HS-27A (cell line): ENCODE measurements around the gene SH3RF3.
A peak's percentile ranks its signal among the peaks of the same experiment; 100 is the strongest.
"Not testable (repeated sequence)": the region's sequence is repeated elsewhere in the genome, so short reads cannot be mapped to it uniquely, and the experiment has no call there.

ENCODE experiments used
- DNase-seq: peaks from one replicate; pipeline ENCODE4 v3.0.0-alpha.2; 2012; ENCODE audit warnings: low read depth, missing footprints

The SH3RF3 gene

DNA sequence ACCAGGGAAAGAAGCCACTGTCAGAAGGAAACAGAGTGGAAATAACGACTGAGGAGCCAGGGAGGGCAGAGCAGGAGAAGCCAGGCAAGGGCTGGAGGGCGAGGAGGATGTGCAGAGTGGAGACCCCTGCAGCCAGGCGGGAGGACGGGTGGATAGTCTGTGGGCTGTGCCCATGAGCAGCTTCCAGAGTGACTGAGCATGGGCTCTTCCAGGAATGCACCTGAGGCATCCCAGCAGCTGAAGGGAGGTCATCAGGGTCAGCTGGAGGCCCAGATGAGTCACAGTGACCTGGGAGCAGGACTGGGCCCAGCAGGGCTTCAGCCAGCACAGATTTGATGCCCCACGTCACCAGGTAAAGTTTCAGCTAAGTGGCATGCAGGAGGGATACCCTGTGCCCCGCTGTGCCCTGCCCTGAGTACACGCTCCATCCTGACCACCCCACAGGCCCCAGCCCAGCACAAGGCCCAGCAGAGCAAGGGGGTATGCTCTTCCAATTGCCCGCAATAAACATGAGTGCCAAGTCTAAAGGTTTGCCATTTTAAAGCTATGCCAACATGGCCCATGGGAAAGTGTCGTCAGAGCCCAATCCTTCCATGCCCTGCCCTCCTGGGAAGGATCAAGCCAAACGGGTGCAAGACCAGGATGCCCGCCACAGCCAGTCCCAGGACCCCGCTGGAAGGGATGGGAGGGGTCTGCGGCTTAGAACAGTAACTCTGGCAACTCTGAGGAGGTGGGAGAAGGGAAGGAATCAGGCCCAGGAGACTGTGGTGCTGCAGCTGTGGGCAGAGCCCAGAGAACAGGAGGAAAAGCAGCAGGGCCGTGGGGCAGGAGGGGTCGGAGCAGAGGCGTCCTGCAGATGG lies 399.1 kb downstream of the SH3RF3 start:
- no peak for DNase-seq

DNA sequence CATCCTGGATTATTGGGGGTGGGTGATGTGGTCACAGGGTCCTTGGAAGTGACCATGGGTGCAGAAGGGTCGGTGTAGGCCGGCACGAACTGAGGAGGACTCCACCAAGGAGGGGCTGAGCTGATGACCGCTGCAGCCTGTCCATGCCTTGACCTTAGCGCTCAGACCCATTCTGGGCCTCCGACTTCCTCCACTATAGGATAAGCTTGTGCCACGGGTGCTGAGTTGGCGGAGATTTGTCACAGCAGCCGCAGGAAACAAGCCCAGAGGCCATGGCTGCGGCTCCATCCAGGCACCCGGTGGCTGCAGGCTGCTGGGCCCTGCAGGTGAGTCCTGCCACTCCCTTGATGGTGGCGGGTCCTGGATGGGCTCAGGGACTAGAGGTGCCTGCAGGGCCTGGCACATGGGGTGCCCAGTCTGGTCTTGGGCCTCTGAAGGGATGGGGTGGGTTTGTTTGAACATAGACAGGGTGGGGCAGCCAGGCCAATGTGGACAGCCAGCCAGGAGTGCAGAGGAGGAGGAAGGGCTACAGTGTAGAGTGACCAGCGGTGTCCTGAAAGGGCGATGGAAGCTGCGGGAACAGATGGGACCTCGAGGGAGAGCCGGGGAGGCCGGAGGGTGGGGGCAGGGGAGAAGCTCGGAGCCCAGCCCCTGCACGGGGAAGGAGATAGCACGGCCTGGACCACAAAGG lies 400.0 kb downstream of the SH3RF3 start:
- no peak for DNase-seq

DNA sequence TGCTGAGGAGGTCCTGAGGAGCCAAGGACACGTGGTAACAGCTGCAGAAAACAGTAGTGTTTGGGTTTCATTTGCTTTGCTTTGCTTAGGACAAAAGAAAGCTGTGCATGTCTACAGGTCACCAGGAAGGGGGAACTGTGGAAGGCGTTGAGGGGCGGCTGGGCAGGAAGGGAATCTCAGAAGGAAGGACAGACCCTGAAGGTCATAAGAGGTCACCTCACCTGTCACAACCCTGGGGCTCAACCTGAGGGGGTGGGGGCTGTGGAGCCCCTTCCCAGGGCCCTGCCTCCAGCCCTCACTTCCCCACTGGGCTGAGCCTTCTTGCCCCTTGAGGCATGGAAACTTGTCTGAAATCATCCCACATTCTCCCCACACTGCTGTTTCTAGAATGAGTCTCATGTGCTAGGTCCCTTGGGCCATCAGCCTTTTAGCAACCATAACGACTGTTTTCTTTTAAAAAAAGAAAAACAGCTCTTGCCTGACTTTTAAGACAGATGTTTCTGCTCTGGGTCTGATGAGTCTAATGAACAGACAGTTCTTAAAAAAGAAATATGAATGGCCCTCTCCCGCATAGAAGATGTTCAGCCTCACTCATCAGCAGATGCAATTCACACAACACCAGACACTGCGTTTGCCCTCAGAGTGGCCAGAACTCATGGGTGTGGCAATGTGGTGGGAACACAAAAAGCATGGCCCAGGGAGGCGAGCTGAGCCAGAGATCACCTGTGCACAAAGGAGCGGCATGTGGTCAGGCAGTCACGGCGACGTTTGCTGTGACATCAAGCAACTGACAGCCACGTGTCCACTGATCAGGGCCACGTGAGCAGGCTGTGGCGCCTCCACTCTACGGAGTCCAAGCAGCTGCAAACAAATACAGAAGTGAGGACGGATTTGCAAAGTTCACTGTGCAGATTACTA lies 400.8 kb downstream of the SH3RF3 start:
- DNase-seq: no peak

DNA sequence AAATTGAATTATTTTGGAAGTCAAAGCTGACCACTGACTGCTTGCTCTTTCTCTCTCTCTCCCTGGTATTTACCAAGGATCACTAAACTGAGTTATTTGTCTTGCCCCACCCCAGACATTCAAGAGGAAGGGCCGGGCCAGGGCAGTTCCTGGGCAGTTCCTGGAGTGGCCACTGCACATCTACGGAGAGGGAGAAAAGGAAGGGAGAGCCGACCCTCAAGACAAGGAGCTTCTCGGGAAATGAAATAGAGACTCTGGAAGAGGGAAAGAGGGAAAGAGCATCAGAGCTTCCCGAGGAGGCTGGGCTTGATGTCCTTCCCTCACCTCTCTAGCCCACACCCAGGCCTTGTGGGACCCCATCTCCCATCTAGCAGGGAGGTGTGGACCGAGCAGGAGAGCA lies 401.7 kb downstream of the SH3RF3 start:
- no peak for DNase-seq

DNA sequence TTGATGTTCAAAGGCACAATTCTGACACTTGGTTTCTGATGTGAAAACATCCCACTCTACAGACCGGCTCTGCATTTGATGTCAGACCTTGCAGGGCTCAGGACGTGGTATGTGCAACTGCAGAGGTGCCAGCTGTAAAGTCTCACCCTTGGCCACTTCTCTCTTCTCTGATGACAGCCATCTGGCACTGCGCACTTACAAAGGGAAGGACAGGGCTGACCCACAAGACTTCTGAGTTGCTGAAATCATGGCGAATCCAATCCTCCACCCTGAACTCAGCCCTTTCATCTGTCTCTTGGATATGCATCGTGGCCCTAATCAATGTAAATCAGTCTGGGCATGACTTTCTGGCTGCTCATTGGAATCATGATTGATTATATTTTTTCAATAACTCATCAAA lies 402.2 kb downstream of the SH3RF3 start:
- no peak for DNase-seq

DNA sequence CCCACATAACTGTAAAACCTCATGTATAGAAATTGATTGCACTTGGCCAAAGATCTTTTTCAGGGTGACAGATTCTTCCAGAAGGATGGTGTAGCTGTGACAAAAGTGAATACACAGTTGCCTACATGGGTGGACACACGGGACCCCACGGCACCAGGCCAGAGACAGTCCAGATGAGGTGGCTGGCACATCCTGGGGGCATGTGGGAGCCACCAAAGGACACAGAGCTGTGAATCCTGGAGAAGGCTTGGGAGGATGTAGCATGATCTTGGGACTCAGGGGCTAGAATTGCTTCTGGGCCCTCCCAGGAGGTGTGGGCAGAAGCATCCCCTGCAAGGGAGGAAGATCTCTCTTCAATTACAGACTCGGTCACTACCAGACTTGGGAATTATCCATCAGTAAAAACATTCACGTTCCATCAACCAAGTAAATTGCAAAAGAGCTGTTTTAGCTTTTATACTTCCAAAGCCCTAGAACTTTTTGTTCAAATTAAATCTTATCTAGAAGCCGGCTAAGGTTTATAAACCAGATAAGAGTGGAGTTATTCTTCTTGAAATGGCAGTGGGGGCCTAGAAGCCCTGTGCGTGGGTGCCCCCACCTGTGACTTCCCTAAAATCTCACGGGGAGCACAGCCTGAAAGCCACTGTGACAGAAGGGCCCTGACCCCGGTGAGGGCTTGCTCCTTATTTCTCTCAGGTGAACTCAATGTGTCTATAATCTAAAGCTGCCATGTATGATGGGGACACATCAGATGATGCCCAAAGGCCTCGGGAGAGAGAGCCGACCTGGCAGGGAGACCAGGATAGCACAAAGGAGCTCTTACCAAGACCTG lies 403.1 kb downstream of the SH3RF3 start:
- no peak for DNase-seq

DNA sequence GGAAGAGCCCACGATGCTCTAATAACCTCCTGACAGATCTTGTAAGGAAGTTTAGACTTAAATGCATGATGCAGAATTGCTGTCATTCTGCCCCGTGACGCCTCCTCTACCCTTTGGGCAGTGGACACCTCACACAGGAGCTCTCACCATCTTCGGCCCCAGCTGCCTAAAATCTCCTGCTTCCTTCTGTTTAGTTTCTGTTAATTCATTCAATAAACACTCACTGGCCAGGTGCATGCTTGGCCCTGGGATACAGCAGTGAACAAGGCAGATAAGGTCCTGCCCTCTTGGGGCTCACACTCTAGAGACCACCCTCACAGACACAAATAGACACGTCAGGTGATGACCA lies 403.7 kb downstream of the SH3RF3 start:
- no peak for DNase-seq

DNA sequence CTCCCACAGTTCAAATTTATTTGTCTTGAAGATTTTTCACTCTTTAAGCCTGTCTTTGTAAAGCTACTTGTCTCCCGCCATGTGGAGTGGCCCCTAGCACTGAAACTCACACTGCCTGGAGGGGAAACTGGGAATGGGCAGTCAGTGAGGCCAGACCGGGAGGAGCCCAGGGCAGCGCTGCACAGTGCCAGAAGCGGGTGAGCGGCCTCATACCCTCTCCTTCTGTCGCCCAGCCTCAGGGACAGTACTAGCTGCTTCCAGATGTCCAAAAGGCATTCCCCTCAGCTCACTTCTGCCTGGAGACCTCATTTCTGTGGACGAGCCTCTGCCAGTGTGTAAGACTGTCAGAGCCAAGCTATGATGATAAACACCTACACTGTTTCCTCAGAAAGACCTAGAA lies 404.8 kb downstream of the SH3RF3 start:
- no peak for DNase-seq

DNA sequence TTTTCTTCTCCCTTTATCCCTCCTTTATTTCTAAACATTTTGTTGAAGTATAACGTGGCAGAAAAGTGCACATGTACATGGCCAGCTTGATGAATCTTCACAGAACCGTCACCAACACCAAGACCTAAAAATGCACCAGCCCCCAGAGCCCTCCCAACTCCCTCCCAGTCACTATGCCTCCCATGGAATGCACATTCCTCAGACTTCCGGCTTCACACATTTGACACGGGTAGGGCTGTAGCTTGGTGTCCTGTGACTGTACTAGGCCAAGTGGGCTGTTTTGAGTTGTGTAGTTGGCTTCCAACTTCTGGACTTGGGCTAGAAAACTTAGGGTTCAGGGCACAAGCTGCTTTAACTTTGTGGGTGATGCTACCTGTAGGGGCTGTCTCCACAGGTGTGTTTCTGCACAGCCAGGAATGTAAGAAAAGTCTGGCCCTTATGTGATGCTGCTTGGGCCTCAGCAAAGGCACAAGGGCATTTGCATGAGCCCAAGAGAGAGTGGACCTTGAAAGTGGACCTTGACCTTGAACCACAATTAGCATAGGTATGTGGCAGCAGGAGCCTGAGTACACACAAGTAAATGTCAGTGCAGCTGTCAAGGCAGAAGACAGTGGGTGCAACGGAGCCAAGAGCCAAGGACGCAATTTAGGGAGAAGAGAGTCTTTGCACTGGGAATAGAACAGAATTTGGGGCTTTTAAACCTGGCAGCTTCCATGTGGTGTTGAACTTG lies 406.4 kb downstream of the SH3RF3 start:
- DNase-seq: no peak

DNA sequence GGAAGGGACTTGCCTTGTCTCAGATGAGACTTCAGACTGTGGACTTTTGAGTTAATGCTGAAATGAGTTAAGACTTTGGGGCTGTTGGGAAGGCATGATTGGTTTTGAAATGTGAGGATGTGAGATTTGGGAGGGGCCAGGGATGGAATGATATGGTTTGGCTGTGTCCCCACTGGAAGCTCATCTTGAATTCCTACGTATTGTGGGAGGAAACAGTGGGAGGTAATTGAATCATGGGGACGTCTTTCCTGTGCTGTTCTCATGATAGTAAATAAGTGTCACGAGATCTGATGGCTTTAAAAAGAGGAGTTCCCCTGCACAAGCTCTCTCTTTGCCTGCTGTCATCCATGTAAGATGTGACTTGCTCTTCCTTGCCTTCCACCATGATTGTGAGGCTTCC lies 407.6 kb downstream of the SH3RF3 start:
- DNase-seq: not testable (repeated sequence)

DNA sequence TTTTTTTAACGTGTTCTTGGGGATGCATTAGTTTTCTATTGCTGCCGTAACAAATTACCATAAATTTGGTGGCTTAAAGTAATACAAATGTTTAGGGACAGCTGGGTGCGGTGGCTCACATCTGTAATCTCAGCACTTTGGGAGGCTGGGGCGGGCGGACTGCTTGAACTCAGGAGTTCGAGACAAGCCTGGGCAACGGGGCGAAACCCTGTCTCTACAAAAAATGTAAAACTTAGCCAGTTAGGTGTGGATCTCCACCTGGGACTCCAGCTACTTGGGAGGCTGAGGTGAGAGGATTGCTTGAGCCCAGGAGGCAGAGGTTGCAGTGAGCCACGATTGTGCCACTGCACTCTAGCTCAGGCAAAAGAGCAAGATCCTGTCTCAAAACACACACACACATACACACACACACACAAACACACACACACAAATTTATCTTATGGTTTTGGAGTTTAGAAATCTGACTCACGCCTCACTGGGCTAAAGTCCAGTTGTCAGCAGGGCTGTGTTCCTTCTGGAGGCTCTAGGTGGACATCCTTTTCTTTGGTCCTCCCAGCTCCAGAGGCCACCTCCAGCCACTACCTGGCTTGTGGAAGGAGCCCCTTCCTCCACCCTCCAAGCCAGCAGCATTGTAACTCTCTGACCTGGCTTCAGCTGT lies 408.7 kb downstream of the SH3RF3 start:
- no peak for DNase-seq

DNA sequence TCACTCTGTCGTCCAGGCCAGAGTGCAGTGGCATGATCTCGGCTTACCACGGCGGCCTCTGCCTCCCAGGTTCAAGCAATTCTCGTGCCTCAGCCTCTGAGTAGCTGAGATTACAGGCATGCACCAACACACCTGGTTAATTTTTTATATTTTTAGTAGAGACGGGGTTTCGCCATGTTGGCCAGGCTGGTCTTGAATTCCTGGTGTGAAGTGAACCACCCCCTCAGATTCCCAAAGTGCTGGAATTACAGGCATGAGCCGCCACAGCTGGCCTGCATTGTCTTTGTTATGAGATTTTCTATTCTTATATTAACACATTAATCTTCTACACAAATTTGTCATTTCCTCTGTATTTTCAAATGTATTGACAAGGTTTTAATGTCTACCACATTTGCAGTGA lies 409.5 kb downstream of the SH3RF3 start:
- DNase-seq: no peak

DNA sequence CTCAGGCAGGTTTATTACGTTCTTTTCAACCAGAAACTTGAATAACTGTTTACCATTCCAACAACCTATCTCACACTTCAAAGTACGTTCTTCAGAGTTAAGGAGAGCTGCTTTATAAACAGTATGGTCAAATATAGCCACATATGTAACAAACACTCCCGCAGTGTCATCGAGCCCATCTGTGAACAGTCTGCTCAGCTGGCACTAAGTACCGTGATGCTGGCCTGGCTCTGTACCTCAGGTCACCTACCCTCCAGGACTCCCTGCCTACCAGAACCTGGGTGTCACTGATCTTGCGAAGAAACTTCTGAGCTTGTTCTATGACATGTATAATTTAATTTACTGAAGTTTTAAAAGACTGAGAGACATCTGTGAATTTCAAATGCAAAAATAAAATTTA lies 413.4 kb downstream of the SH3RF3 start:
- no peak for DNase-seq

DNA sequence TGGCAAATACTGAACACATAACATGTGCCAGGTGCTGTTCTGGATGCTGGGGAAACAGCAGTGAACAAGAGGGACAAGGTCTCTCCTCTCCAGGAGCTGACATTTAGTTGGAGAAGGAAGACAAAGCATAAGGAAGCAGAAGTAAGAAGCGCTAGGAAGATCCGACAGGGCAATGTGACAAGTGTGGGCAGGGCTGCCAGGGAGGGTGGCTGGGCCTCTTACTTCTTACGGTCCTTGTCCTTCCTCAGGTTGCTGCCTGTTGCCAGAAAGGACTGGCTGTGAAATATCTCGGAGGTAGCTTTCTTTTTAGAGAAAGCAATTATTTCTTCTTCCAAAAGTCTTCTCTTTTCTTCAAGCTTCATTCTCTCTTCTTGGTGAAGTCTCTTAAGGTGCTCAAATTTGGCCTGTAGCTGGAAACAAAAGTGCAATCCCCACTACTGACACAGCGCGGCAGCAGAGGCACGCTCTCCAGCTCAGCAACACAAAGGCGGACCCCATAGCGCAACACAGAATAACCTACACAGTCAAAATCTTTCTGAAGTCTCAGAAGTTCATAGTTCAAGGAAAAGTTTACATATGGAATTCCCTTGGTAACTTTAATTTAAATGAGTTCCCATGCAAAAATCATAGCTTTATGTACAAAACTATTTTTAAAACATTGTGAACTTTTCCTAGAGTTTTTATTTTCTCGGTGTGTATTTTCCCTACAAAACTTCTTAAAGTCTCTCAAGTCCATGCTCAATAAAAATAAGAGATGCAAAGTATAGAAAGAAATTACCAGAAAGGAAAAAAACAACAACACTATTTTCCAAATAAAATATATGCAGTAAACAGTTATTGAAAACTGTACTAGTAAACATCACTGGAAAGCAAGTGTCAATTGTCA lies 417.1 kb downstream of the SH3RF3 start:
- DNase-seq: peak; percentile 29

DNA sequence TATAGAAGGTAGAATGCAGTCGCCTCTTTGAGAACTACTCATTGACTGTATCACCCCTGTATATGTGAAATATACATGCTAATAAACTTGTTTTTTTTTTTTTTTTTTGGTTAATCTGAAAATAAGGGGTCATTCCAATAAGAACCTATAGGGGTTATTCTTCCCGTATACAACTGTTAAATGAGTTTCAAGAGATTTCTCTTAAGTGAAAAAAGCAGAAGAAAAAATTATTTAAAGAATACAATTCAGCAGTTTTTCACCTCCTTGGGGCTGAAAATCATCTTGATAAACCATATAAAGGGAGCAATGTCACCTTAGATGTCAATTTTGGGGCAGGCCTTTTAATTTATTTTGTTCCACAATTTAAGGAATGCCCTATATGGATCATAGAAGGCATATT lies 418.3 kb downstream of the SH3RF3 start:
- no peak for DNase-seq

DNA sequence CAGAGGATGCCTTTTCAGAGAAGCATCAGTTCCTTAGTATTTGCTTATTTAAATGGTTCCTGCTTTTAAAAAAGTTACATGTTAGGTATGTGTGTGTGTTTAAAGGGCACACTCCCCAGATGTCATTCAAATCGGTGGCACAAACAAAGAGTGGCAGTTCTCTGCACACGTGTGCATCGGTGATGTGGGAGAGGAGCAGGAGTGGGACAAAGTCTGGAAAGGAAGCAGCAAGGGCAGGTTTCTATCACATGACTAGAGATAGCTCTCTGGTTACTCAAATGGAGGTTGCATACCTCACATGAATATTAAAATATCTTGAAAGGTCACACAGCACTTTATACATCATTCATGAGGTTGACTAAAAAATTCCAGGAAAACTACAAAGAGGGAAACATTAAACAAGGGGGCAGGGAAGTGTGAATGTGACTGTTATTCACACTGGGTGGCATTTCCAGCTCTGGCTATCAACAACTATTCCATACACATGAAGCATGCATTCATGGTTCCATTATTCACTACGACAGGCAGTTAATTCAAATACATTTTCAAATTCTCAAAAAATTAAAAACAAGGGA lies 420.1 kb downstream of the SH3RF3 start:
- no peak for DNase-seq
